Hematopoietic multipotent progenitor cell treated with erythropoietin and hydrocortisone succinate and interleukin-3 and kit ligand, for 8 days (in vitro differentiated cells): ENCODE data around the gene SUMF1.

Source experiments
- DNase-seq: peaks from one replicate; pipeline ENCODE4 v3.0.0-alpha.2; 2015

Gene SUMF1

DNA sequence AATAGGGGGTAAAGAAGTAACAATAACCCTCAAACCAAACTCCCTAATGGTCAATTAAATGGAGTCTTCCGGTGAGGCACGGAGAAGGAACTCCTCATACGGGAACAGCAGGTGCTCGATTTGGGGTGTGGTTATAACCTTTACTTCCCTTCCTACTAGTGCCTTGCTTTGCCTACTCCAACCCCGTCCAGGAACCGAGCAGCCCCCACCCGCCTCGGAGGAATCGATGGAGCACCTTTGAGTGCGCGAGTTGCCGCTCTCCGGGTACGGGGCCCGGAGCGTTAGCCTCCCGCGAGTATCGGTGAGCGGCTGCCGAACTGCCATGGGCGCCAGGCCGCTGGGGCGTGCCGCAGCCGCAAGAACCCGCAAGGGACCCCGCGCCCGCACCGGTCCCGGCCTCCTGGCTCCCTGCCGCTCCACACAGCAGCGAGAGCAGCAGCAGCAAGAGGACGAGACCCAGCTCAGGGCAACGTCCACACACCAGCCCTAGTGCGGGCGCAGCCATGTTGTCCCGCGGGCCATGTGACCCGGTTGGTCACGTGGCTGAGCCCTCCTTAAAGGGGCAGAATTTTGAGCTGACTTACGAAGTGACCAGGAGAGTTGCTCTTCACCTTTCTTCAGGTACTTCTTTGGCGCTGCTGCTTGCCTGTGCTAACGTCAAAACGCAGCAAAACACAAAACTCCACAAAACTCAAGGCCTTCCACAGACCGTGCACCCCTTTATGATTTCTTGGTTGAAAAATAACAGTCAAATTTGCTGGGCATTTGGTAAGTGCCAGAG is at the start of gene SUMF1:
SUMF1 (minus strand) TSS at position 529 of the 781 bp plus-strand sequence; CDS start at position 505, 24 bp downstream.
- DNase-seq, result peak; percentile 88

DNA sequence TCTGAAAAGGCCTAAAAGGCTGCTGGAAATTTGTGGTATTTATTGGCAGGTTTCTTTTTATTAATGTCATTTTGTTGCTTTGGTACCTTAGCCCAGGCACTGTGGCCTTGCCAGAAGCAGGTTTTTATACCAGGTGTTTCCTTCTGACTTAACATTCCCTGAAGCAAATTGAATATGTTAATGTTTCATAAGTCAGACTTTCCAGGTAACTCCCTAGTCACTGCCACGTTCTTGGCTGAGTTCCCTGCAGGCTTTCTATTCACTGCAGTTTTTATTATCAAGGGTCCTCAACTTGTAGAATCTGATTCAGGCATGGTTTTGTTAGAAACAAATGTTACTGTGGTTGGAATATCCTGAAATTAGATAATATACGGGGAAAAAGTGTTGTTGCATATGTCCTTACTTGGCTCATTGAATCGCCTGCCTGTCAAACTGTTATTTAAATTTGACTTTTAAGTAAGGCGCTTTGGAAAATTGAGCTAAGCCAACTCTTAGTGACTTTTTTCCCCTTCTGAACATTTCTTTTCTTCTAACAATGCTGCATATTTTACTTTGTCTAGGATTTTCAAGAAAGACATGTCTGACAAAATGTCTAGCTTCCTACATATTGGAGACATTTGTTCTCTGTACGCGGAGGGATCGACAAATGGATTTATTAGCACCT is 49.0 kb upstream of the SUMF1 start:
- DNase-seq, result peak; percentile 65

DNA sequence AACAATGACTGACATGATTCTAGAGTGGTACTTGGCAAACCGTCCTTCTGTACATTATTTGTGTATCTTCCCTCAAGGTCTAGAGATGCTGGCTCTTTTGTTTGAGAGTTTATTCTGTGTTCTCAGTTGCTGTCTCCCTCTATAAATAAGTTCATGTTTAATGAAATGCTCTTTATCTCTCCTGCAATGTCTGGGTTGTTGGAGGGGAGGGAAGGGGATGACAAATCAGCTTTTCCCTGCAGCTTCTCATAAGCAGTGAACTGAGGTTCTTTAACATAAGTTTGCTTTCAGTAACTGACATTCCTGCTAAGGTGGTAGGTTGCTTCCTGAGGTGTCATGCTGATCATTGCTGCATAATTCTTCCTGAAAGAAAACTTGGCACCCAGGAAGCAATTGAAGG is 47.8 kb upstream of the SUMF1 start:
- no peak for DNase-seq

DNA sequence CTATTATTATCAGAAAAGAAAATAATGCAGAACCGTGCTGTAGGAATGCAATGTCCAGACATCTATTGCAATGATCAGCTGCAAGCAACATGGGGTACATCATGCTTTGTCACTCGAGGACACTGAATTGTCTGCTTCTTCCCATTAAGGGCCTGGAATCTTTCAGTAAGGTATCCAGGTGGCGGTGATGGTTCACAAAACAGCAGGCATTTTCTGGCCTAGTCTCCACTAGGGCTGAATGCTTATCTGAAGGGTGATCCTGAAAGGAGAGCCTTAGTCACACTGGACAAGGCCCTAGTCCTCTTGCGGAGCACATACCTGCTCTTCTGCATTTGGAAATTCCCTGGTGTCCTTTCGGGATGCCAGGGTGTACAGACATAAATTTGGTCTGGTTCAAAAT is 47.3 kb upstream of the SUMF1 start:
- no peak for DNase-seq

DNA sequence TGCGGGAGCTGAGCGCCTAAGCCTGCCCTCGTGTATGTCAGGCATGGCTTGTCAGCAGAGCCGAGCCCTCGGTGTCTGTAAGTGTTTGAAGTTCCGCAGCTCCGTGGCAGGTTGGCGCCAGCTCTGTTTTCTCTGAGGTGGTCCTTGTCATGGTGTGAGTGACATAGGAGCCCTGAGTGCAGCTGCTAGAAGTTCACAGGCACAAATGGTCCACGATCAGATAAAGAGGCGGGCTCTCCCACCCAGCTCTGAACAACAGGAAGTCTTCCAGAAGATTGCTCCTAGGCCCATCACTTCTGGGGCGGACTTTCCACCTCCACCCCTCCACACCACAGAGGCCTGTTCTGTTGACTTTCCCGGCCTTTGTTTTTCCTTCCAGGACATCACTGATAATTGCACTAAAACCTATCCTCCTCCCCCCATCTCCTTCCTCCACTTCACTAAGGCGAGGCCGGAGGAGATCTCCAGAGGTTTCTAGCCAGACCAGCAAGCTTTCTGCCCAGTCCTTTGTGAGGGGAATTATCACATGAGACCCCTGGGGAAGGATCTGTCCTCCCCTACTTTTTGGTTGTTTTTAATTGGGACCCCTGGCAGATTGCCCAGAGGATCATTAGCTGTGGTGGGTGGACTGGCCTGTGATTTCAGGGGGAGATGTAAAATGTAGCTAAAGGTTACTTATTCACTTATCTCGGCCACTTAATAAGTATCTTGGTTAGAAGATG is 46.0 kb upstream of the SUMF1 start:
- no peak for DNase-seq

DNA sequence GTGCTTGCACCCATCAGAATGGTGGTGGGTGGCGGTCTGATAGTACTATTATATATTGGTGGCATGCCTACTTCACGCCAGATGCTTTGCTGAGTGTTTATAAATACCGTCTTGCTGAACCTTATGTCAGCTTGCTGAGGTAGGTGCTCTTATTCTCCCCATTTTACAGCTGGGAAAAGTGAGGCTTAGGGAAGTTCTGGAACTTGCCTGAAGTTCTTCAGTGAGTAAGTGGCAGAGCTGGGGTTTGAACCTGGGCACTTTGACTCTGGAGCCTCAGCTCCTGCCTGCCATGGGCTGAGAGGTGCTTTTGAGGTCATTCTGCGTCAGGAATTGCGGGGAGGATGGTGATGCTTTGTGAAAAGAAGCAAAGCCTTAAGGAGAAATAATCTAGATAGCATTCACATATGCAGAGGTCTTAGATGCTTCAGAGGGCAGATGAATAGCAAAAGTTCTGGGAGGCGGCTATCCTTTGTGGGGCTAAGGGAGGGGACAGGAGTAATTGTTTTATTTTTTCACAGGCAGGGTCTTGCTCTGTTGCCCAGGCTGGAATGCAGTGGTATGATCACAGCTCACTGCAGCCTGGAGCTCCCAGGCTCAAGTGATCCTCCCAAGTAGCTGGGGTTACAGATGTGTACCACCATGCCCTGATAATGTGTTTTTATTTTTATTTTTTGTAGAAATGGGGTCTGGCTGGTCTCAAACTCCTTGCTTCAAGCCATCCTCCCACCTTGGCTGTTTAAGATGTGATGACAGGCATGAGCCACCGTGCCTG is 44.6 kb upstream of the SUMF1 start:
- no peak for DNase-seq

DNA sequence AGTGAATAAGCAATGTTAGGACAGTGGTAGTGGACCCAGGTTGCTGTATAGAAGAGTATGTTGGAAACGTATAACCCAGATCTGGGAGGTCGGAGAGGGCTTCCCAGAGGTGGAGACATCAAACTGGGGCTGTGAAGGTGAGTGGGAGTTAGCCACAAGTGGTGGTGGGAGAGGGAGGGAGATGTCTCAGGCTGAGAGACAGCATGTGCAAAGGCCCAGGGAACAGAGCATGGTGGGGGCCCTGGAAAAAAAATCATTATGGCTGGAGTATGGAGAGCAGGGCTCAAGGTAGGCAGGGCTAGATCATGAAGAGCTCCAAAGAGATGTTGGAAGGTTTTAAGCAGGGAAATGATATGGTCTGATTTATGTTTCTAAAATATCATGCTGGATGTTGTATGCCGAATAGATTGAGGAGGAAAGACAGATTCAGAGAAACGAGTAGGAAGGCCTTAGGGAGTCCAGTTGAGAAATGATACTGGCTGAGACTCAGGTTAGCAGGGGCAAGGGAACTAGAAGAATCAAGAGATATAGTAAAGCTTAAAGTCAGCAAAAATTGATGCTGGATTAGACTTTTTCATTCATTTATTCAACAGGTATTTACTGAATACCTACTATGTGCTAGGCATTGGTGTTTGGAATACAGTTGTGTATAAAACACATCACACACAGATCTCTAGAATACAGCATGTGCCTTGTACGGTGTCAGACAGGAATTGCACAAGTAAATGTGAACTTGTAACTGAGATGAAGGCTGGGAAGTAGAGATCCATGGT is 43.1 kb upstream of the SUMF1 start:
- no peak for DNase-seq

DNA sequence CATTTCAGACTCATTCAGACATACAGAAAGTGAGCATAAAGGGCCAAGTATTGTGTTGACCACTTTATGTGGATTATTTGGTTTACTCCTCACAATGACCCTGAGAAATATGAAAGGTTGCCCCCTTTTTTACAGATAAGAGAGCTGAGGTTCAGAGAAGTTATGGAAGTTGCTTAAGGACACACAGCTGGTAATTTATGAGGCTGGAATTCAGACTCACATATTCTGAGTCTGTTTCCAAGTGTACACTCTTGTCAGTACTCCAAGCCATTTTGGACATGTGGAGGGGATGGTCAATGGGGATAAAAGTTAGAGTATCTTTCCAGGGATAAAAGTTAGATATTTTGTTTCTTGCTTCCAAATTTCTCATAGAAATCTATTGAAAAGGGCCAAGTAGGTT is 42.0 kb upstream of the SUMF1 start:
- no peak for DNase-seq

DNA sequence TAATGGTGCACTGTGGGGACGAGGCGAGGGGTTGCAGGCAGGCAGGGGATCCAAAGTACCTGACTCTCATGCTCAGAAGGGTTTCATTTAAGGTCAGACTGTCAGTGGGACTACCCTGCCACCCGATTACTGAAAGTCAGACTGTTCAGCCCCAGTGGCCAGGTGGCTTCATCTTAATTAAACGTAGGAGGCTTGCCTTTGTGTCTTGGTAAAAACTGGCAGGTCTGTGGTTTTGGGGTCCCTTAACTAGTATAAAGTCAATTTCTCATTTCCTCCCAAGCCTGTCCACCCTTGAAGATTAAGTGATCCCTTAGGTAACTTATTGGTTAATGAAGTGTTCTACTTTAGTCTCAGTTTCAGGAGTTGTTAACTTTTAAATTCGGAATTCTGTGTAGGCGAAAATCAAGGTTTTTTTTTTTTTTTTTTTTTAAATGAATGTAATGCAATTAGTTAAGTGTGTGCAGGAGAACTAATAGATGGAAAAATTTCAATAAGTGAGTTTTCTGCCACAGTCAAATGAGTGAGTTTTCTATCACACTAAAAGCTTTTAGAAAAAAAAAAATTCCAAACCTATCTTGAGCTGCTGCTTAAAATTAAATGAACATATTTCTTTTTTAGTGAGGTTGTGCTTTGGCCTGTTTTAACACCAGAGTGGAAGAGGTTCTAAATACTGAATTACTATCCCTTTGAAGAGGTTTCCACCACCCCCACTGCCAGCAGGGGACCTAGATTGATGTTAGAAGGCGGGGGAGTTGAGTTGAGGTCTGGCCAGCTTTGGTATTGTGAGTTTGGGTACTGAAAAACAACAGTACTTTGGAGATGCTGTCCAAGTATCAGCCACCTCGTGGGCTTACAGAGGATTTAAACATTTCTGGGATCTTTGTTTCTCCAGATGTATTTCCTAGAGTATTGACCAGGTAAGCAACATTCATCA is 41.2 kb upstream of the SUMF1 start:
- no peak for DNase-seq

DNA sequence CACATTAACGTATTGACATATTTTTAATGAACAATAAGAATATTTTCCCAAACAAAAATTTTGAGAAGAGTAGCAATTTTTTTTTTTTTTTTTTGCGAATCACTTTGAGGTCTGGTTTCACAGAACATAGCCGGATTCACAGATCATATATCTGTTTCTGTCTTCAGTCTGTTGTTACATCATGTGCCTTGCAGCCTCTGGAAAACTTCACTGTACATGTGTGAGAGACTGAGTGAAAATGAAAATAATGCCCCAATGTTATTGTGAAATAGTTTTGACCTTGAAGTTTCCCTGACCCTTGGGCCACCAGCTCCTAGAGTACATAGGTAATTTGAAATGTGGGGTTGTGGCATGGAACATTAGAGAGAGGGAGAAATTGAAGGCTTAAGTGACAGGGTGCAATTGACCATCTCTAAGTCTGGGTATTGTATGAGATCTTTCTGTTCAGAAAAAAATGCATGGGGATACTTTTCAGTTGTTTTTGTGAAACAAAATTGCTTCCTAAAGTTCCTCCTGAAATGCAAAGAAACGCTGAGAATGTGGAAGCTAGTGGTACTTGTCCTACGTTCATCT is 40.0 kb upstream of the SUMF1 start:
- DNase-seq, result peak; percentile 40

DNA sequence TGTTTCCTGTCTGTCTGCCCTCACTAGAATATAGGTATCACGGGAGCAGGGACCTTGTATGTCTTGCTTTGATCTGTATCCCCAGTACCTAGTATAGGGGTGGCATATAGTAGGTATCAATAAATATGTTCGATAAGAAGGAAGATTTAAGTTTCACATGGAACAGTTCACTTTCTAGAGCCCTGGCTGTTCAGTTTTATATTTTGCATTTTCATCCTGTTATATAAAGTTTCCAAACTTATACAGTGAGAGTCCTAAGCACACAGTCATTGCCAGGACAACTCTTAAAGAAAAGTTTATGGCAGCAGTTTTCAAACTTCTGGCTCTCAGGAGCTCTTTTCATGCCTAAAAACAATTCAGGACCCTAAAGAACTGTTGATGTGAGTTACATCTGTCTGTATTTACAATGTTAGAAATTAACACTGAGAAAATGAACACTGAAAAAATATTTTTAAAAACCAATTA is 39.5 kb upstream of the SUMF1 start:
- no peak for DNase-seq

DNA sequence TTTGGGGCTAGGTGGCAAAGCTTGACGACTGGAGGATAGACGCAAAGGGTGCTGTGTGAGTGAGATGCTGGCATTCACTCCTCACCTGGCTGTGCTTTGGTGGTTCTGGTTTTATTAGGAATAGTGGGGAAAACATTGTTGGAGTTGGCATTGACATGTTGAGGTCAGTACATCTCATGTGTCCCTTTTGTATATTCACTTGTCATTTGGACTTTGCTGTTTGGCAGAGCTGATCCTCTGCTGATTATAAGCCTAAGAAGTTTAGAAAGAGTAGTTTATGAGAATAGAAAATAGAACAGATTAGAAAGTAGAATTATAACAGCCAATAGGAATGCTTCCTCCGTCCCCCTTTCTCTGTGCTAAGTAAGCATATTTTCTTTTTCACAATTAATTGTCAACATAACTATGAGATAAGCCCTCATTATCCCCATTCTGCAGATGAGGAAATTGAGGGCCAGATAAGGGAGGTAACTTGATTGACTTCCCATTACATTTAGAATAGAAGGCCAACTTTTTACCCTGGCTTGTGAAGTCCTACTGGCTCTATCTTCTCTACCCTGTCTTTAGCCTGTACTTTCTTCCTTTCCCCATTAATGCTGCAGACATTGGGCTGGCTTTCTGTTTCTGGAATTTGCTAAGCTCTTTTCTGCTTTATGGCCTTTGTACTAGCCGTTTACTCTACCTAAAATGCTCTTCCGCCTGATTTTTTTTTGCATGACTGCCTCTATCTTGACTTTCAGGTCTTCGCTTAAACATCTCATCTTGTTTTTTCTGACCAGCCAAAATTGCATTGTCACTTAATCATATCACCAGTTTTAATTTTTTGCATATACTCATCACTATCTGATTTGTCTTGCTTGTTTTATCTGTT is 38.9 kb upstream of the SUMF1 start:
- peak; percentile 80 for DNase-seq

DNA sequence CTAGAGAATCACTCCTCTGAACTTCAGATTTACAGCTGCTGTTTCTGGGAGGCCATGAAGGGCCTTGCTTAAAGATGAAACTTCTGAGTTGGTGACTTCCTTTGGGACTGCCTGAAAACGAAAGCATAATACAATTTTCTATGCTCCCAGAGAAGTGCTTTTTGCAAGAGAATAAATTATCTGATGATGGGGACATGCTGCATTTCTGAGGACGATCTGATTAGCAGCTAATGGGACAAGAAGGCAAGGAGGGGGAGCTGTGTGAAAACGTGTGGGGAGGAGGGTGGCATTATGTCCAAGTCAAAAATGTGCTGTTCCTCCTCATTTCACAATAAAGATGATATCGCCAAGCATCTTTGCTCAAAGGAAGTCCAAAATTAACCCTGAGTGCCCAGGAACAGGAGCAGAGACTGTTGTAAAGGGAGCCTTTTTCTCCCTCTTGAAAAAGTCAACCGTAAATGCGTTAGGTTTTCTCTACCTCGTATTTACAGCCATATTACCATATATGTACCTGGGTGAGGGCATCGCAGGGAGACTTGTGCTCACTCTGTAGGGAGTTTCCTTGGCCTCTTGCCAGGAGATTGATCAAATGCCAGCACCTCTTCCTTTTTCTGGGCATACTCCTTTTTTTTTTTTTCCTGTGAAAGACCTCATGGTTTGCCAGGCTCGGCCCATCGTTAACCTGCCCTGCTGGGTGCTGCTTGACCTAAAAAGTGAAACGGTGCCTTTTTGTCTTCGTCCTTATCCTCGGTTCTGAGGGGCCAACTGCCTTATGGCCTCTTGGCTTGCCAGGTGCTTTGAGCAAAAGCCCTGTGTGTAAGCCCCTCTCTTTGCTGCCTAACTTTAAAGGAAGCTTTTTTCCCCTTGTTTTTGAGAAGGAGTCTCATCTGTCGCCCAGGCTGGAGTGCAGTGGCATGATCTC is 37.5 kb upstream of the SUMF1 start:
- DNase-seq, result peak; percentile 87

DNA sequence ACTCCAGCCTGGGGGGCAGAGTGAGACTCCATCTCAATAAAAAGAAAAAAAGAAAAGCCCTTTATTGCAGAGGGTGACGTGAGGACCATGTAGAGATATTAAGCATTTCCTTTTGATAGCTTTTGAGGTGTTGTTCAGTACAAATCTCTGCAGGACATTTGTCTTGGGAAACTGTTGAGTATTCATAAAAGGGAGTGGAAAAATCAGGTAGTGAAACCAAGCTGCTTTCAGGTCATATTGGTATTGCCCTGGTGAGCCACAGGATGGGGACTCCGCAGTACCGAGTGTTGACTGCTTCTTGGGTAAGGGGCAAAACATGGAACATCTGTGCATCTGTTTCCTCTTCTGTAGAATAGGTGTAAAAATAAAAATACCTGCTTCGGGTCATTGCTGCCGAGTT is 36.0 kb upstream of the SUMF1 start:
- DNase-seq, result no peak

DNA sequence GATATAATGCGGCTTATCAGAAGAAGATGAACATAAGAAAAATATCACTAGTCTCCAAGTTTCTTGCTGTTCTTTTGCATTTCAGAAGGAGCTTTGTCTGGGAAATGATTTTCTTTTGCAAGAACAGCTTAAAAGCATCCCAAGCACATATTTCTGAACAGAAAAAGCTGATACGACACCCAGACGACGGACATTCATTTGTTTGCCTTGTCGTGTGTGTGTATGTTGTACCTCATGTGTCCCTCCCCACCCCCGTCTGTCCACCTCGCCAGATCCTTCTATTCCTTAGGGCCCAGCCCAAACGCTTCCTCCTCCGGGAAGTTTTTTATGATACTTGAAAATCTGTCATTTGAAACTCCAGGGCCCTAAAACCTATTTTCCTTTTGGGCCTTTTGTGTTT is 34.9 kb upstream of the SUMF1 start:
- DNase-seq, result no peak

DNA sequence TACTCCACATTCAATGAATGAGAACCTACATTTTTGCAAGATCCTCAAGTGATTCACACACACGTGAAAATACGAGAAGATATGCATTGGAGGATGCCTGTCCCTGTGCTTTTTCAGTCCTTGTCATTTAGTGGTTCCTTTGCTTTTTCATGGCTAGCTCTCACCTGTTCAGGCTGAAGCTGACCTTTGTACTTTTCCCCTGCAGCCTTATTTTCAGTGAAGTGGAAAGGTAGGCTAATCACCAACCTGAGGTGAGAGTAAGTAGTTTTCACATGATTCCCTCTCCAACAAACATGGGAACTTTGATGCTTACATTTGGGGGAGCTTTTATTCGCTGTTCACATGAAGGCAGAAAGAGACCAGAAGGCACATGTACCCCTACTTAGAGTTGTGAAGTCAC is 34.4 kb upstream of the SUMF1 start:
- DNase-seq, result no peak

DNA sequence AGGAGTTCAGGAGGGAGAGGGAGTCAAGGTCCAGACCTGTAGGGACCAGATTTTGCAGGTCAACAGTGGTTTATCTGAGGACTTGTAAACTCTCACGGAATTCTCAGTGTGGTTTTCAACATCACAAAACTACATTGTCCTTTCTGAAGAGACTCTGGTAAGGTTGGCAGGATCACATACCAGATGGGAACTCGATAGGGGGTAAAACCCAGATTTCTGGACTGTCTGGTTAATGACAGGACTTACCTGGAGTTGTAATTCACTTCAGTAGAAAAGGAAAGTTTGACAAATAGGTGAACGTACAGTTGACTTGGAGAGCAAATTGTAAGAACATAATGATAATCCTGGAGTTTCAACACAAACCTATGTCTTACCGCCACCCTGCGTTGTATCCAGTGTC is 31.4 kb upstream of the SUMF1 start:
- DNase-seq, result no peak

DNA sequence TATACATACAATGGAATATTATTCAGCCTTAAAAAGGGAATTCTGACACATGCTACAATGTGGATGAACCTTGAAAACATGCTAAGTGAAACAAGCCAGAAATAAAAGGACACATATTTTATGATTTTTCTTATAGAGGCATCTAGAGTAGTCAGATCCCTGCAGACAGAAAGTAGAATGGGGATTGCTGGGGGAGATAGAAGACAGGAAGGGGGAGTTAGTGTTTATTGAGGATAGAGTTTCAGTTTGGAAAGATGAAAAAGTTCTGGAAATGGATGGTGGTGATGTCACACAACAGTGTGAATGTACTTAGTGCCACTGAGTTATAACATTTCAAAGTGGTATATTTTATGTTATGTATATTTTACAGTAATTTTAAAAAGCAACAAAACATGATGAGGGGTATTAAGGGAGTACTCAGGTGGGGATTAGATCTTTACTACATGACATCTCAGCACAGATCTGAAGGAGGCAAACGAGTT is 30.8 kb upstream of the SUMF1 start:
- DNase-seq, result no peak
